ENCODE measurements around the gene DCP2.

DNA sequence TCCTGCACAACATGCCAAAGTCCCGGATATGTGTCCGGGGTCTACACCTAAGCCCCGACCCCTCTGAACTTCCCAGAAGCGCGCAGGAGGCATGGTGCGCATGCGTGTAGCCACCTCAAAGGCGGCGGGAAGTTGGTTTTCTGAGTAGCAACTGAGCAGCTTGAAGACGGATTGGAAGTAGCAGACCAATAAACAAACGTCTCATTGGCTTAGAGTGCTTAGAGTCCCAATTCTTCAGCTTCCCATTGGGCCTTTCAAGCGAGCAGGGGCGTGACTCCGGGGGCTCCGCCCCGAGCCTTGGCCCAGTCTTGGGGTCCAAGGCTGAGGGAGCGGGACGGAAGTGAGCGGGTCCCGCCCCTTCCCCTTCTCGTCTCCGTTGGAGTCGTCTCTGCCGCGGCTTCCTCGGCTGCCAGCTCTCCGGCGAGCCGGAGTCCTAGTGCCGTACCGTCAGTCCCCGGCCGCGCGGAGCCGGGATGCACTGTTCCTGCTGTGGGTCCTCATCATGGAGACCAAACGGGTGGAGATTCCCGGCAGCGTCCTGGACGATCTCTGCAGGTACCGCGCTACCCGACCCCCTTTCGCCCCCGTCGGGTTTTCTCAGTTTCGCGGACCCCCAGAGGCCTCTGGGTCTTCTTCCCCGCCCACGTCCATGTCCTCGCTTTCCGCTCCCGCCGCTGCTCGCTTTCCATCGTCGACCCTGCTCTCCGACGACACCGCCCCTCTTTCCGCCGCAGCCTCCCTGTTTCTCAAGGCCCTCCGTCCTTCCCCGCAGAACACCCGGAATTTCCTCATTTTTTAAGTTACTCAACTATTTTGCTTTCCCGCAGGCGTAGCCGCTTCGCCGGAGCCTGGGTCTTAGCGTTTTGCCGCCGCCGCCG, at the start of gene DCP2:
- TF ChIP-seq, protein P1, sequence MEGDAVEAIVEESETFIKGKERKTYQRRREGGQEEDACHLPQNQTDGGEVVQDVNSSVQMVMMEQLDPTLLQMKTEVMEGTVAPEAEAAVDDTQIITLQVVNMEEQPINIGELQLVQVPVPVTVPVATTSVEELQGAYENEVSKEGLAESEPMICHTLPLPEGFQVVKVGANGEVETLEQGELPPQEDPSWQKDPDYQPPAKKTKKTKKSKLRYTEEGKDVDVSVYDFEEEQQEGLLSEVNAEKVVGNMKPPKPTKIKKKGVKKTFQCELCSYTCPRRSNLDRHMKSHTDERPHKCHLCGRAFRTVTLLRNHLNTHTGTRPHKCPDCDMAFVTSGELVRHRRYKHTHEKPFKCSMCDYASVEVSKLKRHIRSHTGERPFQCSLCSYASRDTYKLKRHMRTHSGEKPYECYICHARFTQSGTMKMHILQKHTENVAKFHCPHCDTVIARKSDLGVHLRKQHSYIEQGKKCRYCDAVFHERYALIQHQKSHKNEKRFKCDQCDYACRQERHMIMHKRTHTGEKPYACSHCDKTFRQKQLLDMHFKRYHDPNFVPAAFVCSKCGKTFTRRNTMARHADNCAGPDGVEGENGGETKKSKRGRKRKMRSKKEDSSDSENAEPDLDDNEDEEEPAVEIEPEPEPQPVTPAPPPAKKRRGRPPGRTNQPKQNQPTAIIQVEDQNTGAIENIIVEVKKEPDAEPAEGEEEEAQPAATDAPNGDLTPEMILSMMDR (IDR thresholded peaks at IDR 0.05; ENCODE audit: low read length) = no peak
- TF ChIP-seq EZH2 (IDR thresholded peaks at IDR 0.05; ENCODE audit: borderline replicate concordance, low read length) = no peak

All from OCI-LY1 (cell line).